Vagina (tissue), 2 donors: ENCODE measurements around the gene ABHD13. TPM values are rescaled to one million over a fixed set of nuclear protein-coding genes. Genes with fewer than 3 reads are reported as not detected.

Source experiments
- DNase-seq, 2 donors: peaks; one replicate each; pipeline ENCODE4 v3.0.0-alpha.2; 2017; ENCODE audit errors: extremely low spot score in 2 of 2
- H3K27ac ChIP-seq: fragments of 200-600 bp; sonication (generic); one replicate; pipeline ENCODE4 v1.5.1; 2019
- H3K27me3 ChIP-seq: fragments of 200-600 bp; sonication (generic); one replicate; pipeline ENCODE4 v1.5.1; 2019
- H3K36me3 ChIP-seq, 2 donors: fragments of 200-600 bp; sonication (generic); one replicate each; pipeline ENCODE4 v1.5.1; 2017 to 2019
- H3K4me1 ChIP-seq: fragments of 200-600 bp; sonication (generic); one replicate; pipeline ENCODE4 v1.5.1; 2019
- H3K4me3 ChIP-seq, 2 donors: fragments of 200-600 bp; sonication (generic); 1 replicate in 1 of 2; 2 replicates in 1 of 2; pipeline ENCODE4 v1.5.1; 2016 to 2019
- H3K9me3 ChIP-seq: fragments of 200-600 bp; sonication (generic); one replicate; pipeline ENCODE4 v1.5.1; 2019
- POLR2A ChIP-seq, 2 donors: fragments of 450-650 bp; IDR thresholded peaks; one replicate each; pipeline ENCODE4 v1.6.1; 2017; ENCODE audit warnings: antibody characterized with exemption in 2 of 2, mild to moderate bottlenecking in 2 of 2, moderate library complexity in 2 of 2
- POLR2AphosphoS5 ChIP-seq, 2 donors: sonication (generic); formaldehyde crosslinking; IDR thresholded peaks; one replicate each; pipeline ENCODE4 v1.9.0; 2017; ENCODE audit warnings: antibody characterized with exemption in 2 of 2, mild to moderate bottlenecking in 2 of 2, low read depth in 1 of 2; ENCODE audit not compliant: insufficient read depth in 1 of 2
- intact Hi-C: fragments of 100-400 bp; cut with DNase I; formaldehyde crosslinking; loops from one replicate; pipeline ENCODE4 v1.15.1; 2023
- total RNA-seq: library from RNA; depleted of rRNA; stranded (reverse); fragments of >200 nt; gene quantifications from one replicate; pipeline ENCODE4 v1.2.3, GENCODE V29; 2016
- TF ChIP-seq, protein P1 (sequence below), 3 experiments: fragments of 450-650 bp in 2 of 3; fragments of 200-600 bp in 1 of 3; sonication (generic) in 1 of 3; IDR thresholded peaks; one replicate each; pipeline ENCODE4 v1.5.1; 2017 to 2019; ENCODE audit warnings: antibody characterized with exemption in 3 of 3, mild to moderate bottlenecking in 2 of 3, moderate library complexity in 2 of 3

Gene ABHD13
- total RNA-seq, 1 donor from 2014 or later = 10.1 TPM

DNA sequence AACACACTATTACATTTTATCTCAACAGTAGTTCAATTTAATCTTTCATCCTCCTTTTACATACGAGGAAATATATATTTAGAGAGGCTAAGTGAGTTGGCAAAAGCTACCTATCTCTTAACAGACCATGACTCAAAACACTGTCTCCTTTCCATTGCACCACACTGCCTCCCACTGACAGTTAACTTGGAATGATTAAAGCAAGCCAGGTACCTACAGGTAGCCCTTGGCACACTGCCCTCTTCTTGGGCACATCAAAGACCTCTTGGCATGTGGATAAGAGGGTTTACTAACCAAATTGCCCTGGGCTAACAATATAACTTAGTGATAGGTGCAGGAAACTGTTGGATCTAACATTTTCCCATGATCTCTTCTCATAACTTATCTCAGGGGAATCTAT lies 1.8 kb downstream of the ABHD13 start:
- H3K4me1 ChIP-seq = peaks cover 48% of the 10 kb centered on the region

DNA sequence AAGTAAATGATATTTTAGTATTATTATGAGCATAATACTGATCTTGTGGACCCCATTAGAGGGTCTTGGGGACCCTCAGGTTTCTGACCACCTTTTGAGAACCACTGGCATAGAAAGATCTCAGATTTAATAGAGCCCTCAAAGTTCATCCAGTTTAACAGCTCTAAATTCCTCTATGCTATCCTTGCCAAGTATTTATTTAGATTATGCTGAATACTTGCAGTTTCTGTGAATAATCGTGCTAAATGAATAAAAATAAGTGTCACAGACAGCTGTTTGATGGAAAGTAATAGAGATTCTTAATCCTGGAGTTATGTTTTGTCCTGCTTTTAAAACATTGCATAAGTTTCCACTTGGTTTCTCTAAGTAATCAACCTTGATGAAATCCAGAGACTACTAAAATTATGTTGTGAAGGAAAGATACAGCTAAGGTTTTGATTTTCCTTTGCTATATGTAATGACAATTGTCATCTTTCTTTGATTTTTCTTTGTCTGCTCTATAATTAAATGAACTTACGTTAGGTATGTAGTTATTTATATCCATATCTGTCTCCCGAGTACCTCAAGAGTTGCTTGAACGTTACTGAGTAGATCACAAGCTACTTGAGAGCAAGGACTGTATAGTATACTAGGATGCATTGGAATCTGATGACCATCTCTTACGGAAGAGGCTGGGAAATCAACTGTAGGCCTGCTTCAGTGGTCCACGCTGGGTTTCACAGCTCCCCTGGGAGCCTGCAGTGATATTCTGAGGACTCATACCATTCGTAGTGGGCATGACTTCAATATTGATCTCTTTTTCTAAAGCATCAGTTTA lies 5.7 kb downstream of the ABHD13 start:
- no peak for DNase-seq
- TF ChIP-seq POLR2AphosphoS5 (IDR thresholded peaks at IDR 0.05; ENCODE audit: insufficient read depth in 1 of 2, low read depth in 1 of 2) (no peak), POLR2A (IDR thresholded peaks at IDR 0.05) (no peak)
- TF ChIP-seq, protein P1, sequence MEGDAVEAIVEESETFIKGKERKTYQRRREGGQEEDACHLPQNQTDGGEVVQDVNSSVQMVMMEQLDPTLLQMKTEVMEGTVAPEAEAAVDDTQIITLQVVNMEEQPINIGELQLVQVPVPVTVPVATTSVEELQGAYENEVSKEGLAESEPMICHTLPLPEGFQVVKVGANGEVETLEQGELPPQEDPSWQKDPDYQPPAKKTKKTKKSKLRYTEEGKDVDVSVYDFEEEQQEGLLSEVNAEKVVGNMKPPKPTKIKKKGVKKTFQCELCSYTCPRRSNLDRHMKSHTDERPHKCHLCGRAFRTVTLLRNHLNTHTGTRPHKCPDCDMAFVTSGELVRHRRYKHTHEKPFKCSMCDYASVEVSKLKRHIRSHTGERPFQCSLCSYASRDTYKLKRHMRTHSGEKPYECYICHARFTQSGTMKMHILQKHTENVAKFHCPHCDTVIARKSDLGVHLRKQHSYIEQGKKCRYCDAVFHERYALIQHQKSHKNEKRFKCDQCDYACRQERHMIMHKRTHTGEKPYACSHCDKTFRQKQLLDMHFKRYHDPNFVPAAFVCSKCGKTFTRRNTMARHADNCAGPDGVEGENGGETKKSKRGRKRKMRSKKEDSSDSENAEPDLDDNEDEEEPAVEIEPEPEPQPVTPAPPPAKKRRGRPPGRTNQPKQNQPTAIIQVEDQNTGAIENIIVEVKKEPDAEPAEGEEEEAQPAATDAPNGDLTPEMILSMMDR (IDR thresholded peaks at IDR 0.05) = no peak
- no peaks in the 10 kb centered on the region for H3K9me3 ChIP-seq
- H3K4me1 ChIP-seq = peaks cover 44% of the 10 kb centered on the region
- H3K4me3 ChIP-seq = no peak overlapping the region
- no peaks in the 10 kb centered on the region for H3K36me3 ChIP-seq
- H3K27me3 ChIP-seq = no peaks in the 10 kb centered on the region
- no peak overlapping the region for H3K27ac ChIP-seq
- intact Hi-C loops = no loop called here

More for the DNA sequence above, 1.8 kb downstream of the ABHD13 start:
- H3K27me3 ChIP-seq = no peaks in the 10 kb centered on the region
- no peak for DNase-seq
- peak overlapping the region in 1 of 2 donors; percentile 87 for H3K4me3 ChIP-seq
- intact Hi-C loops = no loop called here
- TF ChIP-seq POLR2A (IDR thresholded peaks at IDR 0.05) (no peak), POLR2AphosphoS5 (IDR thresholded peaks at IDR 0.05; ENCODE audit: insufficient read depth in 1 of 2, low read depth in 1 of 2) (no peak)
- TF ChIP-seq, protein P1 (IDR thresholded peaks at IDR 0.05) = no peak
- no peak overlapping the region for H3K27ac ChIP-seq
- no peaks in the 10 kb centered on the region for H3K36me3 ChIP-seq
- no peaks in the 10 kb centered on the region for H3K9me3 ChIP-seq

DNA sequence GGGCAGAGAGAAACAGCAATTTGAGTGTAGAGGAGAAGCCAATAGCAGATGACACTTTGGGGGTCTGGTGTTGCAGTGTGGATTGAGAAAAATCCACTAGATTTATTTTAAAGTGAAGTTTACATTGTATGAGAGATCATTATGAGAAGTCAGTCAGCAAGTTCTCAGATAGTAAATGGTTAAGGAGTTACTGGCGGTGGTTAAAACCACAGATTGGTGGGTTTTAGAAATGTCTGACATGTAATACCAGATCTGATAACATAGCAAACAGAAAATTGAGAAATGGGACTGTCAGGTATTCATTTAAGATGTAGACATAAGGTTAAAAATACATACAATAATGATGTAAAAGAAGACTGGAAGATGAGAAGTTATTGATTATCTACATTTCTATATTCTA lies 7.2 kb downstream of the ABHD13 start:
- no peak for DNase-seq
- Histone ChIP-seq H3K4me1 (peaks cover 29% of the 10 kb centered on the region), H3K9me3 (no peaks in the 10 kb centered on the region), H3K36me3 (no peaks in the 10 kb centered on the region), H3K27me3 (no peaks in the 10 kb centered on the region), H3K4me3 (no peak overlapping the region), H3K27ac (no peak overlapping the region)
- intact Hi-C loops = no loop called here
- TF ChIP-seq, protein P1 (IDR thresholded peaks at IDR 0.05) = no peak
- no peak for TF ChIP-seq POLR2A (IDR thresholded peaks at IDR 0.05)
- TF ChIP-seq POLR2AphosphoS5 (IDR thresholded peaks at IDR 0.05; ENCODE audit: insufficient read depth in 1 of 2, low read depth in 1 of 2) = no peak

DNA sequence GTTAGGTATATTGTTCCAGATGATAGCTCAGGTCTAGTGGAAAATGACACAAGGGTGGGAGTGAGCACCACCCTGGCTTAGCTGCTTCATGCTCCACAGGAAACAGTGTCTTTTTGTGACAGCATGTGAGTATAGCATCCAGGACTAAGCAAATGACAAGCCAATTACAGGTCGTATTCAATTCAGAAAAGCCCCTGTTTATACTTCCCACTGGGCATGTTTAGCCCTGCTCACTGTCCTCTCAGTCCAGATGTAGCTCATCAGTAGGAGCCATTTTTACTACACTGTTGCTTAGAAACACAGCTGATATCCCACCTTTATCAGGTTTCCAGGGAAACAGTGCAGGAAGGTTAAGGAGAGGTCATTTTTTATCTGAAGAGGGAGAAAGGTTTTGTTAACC lies 8.0 kb downstream of the ABHD13 start:
- DNase-seq = no peak
- Histone ChIP-seq H3K36me3 (no peaks in the 10 kb centered on the region), H3K27ac (no peak overlapping the region), H3K27me3 (no peaks in the 10 kb centered on the region), H3K4me1 (peaks cover 21% of the 10 kb centered on the region), H3K9me3 (no peaks in the 10 kb centered on the region), H3K4me3 (no peak overlapping the region)
- intact Hi-C loops = no loop called here
- TF ChIP-seq POLR2A (IDR thresholded peaks at IDR 0.05) = no peak
- TF ChIP-seq, protein P1 (IDR thresholded peaks at IDR 0.05) = no peak
- TF ChIP-seq POLR2AphosphoS5 (IDR thresholded peaks at IDR 0.05; ENCODE audit: insufficient read depth in 1 of 2, low read depth in 1 of 2) = no peak

DNA sequence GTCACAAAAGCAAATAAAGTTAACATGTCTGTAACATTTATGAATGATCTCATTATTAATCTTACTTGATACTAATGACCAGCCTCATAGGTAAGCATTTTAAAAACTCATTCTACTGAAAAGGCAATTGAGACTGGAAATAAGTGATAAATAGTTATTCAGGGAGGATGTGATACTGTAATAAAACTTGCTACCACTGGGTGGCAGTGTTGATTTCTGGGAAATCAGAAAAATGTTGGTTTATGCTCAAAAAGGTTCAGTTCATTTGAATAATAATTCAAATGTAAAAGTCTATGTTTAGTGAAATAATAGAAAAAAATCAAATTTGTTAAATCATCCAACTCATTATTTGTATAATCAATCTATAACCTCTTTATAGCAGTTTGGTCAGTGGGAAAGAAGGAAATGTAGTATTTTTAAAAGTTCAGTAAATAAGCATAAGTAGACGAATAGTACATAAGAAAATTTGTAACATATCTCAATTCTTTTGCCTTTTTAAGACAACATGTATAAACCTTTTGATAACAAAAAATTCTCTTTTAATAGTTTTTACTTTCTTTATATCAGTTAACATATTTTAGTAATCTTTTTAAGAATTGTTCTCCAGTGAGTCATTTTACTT lies 9.6 kb downstream of the ABHD13 start:
- intact Hi-C loops = no loop called here
- H3K4me1 ChIP-seq = peaks cover 20% of the 10 kb centered on the region
- no peaks in the 10 kb centered on the region for H3K36me3 ChIP-seq

More for the DNA sequence above, 9.6 kb downstream of the ABHD13 start:
- TF ChIP-seq POLR2A (IDR thresholded peaks at IDR 0.05) = no peak
- TF ChIP-seq, protein P1 (IDR thresholded peaks at IDR 0.05) = peak in 2 of 3 experiments; percentile 64 to 68
- Histone ChIP-seq H3K4me3 (no peak overlapping the region), H3K9me3 (no peaks in the 10 kb centered on the region), H3K27me3 (no peaks in the 10 kb centered on the region), H3K27ac (no peak overlapping the region)
- DNase-seq = no peak
